ENCODE results near the gene NGB.

Gene NGB

DNA sequence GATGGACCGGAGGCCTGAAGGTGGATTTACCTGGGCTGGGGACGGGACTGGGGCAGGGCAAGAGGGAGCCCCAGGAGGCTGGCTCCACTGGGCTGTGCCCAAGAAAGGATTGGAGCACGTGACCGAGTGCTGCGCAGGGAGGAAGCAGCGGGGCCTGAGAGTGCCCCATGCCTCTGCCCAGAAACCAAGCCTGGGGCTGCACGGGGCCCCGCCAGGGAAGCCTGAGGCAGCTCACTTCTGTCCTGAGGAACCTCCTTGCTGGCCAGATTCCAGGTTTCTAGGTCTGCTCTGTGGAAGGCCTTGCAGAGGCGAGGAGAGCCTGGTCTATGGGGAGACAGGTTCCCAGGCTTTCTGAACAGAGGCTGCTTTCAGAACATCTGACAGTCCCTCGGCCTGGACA, 10.4 kb downstream of the NGB start:
- DNase-seq = no peak

DNA sequence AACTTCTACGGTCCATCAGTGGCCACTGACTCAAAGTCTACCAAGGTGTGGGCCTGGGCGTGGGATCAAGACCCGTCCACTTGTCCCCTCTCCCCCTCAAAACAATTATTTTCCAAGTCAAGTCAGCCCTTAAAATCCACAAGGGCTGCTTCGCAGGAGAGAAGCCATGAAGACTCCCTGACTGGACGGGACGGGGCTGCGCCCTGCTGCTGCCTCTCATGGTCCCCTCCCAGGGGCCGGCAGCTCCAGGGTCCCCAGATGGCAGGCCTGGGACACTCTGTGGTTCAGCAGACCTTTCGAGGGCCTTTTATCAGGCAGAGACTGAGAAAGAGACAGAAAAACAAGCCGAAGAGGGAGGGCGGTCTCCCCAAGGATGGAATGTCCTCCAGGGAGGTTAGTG, 10.8 kb downstream of the NGB start:
- DNase-seq = no peak

DNA sequence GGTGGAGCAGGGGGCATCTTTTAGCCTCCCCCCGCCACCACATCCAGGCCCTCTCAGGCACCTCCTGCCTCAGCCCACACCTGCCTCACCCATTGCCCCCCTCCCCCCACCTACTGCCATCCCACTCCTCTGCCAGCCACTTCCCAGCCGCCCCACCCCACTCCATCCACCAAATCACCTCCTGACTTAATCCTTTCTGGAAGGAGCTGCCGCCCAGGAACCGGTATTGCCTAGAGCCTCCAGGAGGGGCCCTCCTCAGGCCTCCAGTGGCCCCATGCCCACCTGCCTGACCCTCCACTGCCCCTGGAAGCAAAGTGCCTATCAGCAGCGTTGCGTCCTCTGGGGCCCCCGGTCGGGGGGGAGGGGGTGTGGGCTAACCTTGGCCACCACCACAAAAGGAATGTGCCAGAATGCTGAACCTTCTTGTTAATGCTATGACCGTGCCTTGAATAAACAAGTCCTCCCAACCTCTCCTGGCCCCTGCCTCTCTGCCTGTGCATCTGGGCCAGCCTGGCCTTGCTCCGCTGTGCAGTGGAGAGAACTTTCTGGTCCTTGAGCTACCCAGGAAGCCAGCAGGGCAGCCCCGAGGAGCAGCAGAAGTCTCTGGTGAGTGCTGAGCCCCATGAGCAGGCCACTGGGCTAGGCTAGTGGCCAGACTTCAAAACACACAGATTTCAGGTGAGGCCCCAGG, 11.8 kb downstream of the NGB start:
- no peak for DNase-seq

DNA sequence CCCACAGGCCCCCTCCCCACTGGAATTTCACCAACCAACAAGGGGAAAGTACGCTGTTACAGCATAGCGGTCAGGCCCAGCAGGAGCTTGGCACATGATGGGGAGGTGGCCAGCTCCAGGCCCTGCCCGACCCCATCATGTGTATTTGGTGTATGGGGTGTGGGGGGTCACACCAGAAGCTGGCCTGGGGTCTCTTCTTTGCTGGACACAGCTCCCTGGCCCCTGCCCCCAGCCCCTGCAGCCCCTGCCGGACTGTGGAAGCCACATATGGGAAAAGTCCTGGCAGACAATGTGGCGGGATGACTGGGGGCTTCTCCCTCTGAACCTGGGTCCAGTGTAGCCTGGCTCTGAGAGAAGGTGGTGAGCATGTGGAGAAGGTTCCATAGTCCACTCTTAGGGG, 12.4 kb downstream of the NGB start:
- no peak for DNase-seq

DNA sequence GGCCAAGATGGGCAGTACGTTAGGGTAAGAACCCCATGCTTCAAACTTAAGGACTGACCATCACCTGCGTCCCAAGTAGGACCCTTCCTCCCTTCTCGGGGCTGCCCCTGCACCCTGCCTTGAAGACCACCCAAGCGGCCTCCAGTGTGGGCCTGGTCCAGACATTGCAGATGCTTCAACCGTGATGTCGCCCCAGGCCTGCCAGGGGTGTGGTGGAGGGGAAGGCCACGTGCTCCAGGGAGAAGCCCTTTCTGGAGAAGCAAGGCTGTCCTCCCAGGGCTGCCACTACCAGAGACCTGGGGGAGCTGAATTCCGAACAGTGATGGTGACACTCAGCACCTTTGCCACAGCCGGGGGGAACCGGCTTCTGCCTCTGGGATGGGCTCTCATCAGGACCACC, 13.3 kb downstream of the NGB start:
- DNase-seq = no peak

DNA sequence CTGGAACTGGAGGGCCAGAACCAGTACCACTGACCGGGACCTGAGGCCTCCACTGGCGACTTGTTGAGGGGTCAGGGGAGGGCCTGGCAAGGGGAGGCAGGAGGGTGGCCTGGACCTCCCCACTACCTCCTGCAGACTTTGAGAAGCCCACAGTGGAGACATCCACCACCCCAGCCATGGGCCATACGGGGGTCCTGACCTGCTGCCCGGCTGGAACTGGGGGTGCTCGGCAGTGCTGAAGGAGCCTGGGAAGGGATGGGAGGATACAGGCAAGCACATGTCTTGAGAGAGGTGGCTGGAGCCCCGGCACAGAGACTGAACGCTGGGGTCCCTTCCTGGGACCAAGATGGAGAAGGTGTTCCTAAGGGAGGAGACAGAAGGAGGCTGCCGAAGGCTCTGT, 14.3 kb downstream of the NGB start:
- no peak for DNase-seq

DNA sequence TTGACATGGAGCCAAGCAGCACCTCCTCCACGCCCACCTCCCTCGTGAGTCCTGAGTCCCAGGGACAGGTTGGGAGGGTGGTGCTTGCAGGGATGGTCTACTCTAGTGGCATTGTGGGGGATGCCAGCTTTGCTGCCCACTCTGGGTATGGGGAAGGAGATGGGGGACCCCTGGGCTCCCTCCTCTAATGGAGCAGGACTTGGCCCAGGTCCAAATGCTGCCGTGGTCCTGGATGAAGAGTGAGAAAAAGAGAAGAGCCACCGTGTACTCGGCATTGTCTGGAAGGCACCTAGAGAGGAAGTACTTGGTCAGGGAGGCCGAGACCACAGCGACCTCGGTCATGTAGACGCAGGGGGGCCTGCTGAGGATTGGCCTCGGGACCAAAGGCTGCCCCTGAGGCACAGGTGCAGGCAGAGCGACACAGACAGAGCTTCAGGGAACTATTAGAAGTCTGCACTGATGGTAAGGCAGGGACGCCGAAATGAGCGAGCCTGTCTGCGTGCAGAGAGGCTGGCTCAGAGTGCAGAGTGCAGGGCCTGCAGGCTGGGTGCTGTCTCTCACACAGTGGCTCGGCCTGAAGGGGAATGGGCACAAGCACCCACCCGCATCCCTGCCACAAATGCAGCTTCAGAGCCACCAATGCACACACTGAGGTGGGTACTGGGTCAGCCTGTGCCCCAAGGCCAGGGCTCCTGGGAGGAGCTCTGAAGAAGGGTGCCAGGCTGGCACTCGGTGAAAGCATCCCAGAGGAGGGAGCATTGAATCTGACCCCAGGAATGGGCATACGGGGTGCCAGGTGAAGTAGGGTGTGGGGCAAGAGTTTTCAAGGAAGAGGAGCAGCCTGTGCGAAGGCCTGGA, 17.4 kb downstream of the NGB start:
- no peak for DNase-seq

DNA sequence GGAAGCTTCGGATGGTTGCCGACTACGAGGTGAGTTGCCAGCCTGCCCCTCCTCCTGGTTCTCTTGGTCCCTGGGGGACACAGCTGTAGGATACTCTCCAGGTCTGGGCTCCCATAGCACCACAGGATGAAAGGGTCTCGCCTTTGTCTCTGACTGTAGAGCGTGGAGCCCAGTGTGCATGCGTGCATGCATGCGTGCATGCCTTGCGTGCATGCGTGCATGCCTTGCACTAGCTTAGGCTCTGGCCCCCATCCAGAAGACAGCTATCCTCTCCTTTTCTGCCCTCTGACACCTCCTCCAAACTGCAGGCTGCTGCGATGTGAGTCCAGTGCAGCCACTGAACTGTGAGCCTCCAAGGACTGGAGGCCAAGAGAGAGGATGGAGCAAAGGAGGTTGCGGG, 19.1 kb downstream of the NGB start:
- no peak for DNase-seq

DNA sequence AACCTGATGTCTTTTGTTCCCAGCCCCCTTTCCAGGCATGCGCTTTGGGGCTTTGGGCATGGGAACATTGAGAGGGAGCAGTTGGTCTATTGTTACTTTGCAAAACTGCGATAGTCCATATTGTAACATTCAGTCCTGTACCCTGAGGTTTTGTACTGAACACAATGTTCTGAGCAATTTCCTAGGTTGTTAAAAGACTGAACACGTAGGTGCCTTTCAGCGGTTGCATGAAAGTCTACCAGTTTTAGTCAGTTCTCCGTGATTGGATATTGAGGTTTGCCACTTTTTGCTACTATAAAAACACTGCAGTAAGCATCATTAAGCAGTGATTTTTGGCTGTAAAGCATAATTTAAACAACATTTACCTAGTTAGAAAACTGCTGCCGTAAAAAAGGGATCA, 20.1 kb downstream of the NGB start:
- no peak for DNase-seq

DNA sequence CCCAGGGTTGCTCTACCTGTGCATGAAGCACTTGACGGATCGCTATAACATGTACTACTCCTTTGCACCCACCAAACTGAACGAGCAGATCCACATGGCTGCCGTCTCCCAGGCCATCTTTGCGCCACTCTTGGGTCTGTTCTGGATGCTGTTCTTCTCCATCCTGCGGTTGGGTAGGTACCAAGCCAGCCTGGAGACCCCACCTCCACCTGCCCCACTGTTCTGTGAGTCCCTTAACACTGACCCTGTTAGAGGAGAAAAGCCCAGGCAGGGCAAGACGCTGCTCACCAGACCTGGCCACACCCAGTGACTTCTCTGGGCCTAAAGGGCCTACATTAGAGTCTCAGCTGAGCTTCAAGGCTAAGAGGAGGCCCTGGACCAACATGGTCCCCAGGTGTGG, 21.7 kb downstream of the NGB start:
- no peak for DNase-seq

DNA sequence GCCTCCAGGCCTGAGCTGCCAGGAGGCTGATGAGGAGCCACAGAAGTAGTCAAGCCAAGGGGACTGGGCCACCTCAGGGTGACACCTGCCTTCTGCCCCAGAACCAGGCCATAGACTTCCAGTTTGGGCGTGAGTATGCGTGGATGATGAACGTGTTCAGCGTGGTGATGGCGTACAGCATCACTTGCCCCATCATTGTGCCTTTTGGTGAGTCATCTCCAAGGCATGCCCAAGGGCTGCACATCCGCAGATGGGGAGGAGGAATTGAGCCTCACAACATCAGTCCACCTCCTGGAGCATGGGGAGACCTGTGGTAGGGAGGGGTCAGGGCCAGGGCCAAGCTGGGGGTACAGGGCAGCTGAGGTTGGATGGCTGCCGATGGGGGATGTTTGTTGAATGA, 22.3 kb downstream of the NGB start:
- no peak for DNase-seq

DNA sequence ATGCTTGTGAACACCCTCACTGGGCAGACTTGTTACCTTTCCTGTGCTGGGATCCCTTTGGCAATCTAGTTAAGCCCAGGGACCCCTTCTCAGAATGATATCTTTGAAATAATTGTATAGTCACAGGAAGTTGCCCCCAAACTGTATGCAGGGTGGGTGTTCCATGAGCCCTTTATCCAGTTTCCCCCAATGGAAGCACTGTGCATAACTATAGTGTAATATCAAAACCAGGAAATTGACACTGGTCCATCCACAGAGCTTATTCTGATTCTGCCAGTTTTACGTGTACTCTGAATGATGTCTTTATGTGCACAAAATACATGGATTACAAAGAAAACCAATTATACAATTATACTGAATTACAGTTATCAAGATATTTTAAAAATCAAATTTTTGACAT, 24.2 kb downstream of the NGB start:
- no peak for DNase-seq

DNA sequence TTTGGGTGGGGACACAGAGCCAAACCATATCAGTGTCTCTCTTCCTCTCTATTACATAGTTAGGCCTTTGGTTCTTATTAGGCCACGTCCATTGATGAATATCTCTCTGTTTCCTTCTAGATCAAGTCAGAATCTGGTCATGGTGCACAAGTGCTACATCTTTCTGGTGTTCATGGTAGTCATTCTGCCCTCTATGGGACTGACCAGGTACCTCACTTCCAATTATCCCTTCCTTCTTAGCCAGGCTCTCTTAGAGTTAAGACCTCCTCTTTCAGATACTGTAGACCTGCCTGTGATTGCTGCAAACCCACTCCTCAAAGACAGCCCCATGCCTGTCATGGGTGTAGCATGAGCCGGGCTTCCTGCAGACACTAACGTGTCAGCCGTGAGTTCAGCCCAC, 25.2 kb downstream of the NGB start:
- no peak for DNase-seq

DNA sequence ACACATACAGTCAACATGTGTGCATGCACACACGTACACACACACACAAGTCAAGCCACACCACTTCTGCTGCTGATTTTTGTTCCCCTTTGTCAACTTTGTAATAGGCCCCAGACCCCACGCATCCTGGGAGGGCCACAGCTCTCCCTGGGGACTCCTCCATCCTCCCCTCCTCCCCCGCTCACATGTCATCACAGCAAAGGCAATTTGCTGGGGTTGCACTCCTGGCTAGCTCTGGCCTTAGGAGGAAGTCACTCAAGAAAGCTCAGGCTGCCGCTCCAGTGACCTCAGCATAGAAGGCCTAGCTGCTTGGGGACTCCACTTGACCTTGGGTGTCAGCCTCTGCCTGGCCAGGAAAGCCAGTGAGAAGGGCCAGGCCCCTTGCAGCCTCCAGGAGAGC, 27.2 kb downstream of the NGB start:
- DNase-seq = no peak

DNA sequence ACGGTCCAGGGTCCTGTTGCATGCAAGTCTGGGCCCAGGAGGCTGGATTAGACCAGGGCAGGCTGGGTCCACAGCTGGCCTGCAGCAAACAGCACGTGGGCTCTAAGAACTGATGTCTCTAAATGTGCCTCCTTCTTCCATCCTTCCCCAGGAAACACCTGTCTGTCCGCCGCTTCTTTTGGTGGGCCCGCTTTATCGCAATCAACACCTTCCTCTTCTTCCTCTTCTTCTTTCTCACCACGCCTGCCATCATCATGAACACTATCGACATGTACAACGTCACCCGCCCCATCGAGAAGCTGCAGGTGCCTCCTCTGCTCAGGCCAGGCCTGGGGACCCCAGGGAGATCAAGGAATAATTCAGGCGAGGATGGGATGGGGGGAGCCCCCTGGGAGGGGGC, 28.3 kb downstream of the NGB start:
- DNase-seq = no peak

DNA sequence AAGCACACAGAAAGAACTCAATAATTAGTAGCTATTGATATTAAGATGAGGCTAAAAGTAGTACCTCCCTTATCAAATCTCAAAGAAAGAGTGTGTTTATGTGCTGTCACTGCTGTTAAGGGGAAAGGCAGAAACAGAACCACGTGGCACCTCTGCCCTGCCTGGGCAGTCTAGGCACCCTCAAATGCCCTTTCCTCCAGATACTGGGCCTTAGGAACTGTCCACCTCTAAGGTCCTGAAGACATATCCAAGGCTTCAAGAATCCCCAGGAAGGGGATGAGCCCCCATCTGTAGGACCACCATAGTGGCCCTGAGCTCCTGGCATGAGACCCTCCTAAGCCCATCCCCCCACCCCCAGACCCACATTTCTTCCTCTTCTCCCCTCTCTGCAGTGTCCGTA, 29.1 kb downstream of the NGB start:
- DNase-seq = no peak

DNA sequence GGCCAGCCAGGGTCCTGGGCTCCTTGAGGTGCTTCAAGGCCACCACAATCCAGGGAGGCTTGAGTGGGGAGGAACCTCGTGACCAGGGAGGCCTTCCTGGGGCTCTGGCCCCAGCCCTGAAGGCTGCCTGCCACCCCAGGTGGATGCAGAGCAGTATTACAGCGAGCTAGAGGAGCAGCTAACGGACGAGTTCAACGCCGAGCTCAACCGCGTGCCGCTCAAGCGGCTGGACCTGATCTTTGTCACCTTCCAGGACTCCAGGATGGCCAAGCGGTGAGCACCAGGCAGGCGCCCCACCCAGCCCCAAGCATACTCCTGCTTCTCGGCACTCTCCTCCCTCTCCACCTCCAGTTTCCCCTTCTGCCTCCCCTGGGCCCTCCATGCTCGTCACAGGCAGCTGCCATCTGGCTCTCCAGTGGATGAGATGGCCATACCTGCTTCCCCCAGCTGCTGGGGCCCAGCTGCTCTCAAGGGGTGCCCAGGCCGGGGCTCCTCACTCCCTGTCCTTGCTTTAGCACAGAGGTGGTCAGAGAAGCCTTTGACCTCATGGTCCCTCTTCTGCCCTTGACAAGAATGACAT, 30.6 kb downstream of the NGB start:
- DNase-seq = peak; percentile 95

DNA sequence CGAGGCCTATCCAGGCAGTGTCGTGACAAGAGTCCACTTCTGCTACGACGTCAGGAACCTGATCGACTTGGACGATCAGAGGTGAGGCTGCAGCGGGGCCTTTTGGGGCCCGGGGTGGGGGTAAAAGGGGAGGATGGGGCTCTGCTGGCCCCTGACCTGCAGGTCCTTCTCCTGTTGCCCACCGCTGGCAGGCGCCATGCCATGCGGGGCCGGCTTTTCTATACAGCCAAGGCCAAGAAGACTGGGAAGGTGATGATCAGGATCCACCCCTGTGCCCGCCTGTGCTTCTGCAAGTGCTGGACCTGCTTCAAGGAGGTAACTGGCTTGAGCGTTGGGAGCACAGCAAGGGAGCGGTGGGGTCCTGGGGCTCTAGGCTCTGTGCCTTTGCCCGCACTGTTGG, 31.6 kb downstream of the NGB start:
- no peak for DNase-seq

DNA sequence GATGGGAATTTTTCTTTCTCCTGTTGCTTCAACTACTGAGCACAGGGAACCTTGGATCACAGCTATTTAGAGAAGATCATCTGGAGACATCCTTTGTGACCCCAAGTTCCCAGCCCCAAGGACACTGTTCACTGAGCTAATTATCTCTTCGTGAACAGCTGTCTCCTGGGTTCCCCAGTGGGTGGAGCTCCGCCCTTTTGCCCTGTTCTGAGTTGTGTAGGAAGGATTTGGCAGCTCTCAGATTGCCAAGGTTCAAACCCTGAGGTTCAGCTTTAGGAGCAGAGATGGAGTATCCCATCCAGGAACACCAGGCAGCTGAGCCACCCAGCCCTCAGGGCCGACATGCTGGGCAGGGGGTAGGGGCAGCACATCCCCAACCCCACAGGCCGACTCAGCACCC, 32.0 kb downstream of the NGB start:
- DNase-seq = no peak

DNA sequence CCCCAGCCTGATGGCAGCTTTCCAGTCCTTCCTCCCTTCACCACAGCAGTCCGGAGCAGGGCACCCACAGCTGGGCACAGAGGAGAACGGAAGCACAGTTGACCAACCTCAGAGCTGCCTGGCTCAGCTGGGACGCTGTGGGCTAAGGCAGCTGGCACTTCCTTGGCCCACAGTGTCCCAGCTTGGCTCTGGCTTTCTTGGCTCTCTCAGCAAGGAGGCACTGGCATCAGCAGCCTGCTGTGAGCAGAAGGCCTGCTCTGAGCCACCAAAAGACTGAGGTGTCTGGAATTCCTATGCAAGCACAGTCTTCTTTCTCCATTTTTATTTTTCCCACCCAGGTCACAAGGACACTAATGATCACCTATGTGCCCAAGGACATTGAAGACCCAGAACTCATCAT, 32.6 kb downstream of the NGB start:
- DNase-seq = no peak

DNA sequence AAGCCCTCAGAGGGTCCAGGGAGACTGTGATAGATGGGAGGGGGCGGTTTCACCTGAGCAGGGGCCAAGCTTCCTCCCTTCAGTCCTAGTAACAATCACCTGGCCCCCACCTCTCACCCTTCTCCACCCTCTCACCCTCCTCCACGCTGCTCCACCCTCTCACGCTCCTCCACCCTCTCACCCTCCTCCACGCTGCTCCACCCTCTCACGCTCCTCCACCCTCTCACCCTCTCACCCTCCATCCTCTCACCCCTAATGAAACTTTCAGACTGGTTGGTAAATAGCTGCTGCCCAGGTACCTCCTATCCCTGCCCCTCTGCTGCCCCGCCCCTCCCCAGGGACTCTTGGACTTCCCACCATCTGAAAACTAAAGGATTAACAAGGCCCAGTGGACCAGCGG, 34.2 kb downstream of the NGB start:
- no peak for DNase-seq

DNA sequence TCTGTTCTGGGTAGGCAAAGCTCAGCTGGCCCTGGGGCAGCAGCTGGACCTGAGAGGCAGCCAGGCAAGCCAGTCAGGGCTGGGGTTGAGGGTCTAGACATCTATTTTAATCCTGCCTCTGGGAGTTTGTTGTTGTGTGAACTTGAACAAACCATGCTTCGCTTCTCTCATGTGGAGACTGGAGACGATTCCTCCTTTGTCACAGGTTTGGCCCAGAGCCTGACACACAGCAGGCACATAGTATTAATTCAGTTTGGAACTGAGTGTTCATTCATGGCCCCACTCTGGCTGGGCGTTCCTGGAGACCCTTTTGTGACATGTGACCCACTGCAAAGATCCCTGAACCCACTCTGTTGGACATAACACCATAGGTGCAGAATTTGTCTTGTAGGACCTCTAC, 39.3 kb downstream of the NGB start:
- no peak for DNase-seq

DNA sequence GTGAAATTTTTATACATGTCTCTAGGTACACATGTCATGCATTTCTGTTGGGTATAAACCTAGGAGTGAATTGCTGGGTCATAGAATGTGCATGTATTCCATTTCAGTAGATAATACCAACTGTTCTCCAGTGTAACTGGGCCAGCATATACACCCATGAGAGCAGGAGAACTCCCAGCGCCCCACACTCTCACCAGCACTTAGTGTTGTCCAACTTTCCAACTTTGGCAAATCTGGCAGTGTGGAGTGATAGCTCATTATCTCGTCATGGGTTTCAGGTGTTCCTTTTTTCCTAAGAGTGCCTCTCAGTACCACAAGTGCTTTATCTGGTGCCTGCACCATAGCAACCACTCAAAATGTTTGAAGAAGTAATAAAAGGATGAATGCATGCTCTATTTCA, 40.1 kb downstream of the NGB start:
- no peak for DNase-seq

DNA sequence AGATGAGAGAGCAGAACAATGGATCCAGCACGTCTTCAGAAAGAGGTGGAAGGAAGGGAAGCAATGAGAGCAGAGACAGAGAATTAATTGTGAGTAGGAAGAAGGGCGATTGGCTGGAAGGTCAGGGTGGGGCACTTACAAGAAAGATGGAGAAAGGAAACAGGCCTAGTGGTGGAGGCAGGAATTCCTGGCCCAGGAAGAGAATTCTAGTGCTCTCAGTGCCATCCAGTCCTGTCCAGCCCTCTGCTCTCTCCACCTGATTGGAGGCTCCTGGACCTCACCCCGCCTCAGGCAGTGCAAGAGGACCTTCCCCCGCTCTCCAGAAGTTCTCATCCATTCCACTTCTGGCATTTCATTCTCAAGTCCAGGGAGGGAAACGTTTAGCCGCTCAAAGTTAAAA, 43.0 kb downstream of the NGB start:
- no peak for DNase-seq
